RPMI7951 (cell line): ENCODE data around the gene WDR90. TPM values are rescaled to one million over a fixed set of nuclear protein-coding genes. Genes with fewer than 3 reads are reported as not detected.

Experiments
- DNase-seq: peaks from one replicate; pipeline ENCODE4 v3.0.0-alpha.2; 2012; ENCODE audit warnings: low read depth
- total RNA-seq: library from RNA; depleted of rRNA; stranded (reverse); fragments of >200 nt; shearing (Covaris generic); gene quantifications from 2 replicates; pipeline ENCODE4 v1.2.3, GENCODE V29; 2014

Gene WDR90
- total RNA-seq, 1 experiment from 2014 or later, result 7.3 TPM

GRCh38 chr16:638836-639235 is 10.3 kb upstream of the WDR90 start:
- DNase-seq, result no peak

GRCh38 chr16:640614-641013 is 8.6 kb upstream of the WDR90 start:
- no peak for DNase-seq

DNA sequence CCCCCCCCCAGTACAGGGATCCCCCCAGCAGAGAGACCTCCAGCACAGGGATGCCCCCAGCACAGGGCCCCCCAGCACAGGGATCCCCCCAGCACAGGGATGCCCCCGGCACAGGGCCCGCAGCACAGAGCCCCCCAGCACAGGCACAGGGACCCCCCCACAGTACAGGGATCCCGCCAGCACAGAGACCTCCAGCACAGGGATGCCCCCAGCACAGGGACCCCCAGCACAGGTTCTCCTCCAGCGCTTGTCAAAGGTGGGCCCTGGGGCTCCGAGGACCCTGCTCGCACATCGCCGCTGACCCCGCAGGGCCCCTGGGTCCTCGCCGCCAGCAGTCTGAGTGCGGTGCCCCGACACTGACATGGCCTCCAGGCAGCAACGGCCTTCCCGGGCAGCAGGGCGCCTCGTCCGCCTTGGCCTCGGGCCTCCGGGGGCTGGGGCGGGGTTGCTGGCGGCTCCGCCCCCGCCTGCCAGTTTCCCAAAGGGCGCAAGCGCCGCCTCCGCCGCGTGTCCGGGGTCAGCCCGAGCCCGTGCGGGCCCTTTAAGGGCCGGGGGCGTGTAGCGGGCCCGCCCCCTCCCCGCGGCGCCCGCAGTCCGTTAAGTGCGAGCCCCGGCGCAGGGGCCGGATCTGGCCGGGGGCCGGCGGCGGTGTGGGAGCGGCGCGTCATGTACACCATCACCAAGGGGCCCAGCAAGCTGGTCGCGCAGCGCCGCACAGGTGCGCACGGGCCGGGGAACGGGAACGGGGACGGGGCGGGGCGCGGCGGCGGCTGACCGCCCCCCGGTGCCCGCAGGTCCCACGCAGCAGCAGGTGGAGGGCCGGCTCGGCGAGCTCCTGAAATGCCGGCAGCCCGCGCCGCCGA is 7.6 kb upstream of the WDR90 start, which contains the start of gene MCRIP2:
TSS of gene MCRIP2 (plus strand) at position 503 of the 863 bp plus-strand sequence. CDS start at position 667, 164 bp downstream.
- peak; percentile 67 for DNase-seq

DNA sequence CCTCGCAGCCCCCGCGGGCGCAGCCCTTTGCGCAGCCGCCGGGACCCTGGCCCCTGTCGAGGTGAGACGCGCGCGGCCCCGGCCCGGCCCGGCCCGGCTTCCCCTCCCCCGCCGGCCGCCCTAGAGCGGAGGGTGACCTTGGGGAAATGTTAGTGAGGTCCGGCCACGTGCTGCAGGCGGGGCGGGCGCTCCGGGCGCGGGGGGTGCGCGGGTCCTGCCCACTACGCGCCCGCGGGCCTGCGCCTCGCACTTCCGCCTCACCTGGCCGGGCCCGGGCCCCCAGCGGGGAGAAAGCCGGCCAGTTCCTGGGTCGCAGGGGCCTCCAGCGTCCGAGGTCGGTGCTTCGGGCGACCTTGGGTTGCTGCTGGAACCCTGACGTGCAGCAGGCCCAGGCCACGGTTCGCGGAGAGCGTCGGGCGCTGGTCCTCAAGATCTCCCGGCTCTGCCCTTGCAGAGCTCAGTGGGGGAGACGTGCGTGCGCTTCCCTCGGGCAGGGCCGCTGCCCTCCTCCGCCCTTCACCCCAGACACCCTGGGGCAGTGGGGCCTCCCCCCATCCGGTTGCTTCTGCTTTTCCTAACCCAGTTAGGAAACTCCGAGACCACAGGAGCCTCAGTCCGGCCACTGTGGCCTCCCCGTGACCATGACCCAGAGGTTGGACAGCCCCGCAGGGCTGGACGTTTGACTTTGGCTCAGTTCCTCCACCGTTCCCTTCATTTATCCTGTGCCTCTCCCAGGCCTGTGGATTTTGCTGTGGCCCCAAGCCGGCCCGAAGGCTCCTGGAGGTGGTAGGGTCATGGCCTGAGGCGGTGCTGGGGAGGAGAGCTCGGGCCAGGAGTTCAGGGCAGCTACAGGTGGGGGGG is 6.7 kb upstream of the WDR90 start:
- peak; percentile 68 for DNase-seq

- DNase-seq, result no peak
These were observed 6.2 kb upstream of the WDR90 start for GRCh38 chr16:643050-643368.

DNA sequence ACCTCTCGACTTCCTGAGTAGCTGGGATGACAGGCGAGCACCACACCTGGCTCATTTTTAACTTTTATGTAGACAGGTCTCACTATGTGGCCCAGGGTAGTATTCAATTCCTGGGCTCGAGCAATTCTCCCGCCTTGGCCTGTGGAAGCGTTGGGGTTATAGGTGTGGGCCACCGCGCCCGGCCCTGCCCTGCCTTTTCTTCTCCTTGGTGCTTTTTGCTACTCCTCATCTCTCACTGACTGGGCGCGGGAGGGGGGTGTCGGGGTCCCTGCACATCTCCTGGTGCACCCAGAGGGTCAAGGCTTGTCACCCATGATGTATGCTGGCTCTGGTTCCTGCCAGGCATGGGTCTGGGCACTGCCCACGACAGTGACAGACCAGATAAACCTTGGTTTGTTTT is 4.6 kb upstream of the WDR90 start:
- no peak for DNase-seq

GRCh38 chr16:645852-646678 is 3.1 kb upstream of the WDR90 start:
- DNase-seq, result peak; percentile 15

GRCh38 chr16:646679-647172 is 2.4 kb upstream of the WDR90 start:
- DNase-seq, result no peak

DNA sequence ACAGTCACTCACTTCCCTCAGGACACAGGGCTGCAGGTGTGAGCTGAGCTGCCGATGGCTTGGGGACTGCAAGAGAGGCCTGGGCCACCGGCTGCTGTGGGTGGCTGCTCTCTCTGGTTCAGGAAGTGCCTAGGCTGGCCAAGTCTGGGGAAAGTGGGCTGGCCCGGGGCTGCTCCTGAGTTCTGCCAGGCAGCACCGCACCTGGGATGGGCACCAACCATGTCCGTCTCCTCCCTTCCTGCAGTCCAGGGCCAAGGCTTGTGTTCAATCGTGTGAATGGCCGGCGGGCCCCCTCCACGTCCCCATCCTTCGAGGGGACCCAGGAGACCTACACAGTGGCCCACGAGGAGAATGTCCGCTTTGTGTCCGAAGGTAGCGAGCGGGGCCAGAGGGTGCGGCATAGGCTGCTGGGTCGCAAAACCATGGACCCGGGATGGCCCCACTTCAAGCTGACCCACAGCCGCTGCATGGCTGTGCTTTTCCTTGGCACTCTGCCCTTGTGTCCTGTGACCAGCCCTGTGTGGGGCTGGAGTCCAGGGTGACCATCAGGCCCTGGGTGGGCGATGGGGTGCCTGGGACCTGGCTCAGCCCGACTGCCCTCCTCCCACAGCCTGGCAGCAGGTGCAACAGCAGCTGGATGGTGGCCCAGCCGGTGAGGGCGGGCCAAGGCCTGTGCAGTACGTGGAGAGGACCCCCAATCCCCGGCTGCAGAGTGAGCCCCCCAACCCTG is 1.8 kb upstream of the WDR90 start:
- DNase-seq, result no peak

GRCh38 chr16:648071-648780 is 939 bp upstream of the WDR90 start:
- DNase-seq, result peak; percentile 15

- DNase-seq, result no peak
These were observed 466 bp downstream of the WDR90 start for GRCh38 chr16:649631-650030.

GRCh38 chr16:651844-652243 is 2.7 kb downstream of the WDR90 start:
- DNase-seq, result no peak

DNA sequence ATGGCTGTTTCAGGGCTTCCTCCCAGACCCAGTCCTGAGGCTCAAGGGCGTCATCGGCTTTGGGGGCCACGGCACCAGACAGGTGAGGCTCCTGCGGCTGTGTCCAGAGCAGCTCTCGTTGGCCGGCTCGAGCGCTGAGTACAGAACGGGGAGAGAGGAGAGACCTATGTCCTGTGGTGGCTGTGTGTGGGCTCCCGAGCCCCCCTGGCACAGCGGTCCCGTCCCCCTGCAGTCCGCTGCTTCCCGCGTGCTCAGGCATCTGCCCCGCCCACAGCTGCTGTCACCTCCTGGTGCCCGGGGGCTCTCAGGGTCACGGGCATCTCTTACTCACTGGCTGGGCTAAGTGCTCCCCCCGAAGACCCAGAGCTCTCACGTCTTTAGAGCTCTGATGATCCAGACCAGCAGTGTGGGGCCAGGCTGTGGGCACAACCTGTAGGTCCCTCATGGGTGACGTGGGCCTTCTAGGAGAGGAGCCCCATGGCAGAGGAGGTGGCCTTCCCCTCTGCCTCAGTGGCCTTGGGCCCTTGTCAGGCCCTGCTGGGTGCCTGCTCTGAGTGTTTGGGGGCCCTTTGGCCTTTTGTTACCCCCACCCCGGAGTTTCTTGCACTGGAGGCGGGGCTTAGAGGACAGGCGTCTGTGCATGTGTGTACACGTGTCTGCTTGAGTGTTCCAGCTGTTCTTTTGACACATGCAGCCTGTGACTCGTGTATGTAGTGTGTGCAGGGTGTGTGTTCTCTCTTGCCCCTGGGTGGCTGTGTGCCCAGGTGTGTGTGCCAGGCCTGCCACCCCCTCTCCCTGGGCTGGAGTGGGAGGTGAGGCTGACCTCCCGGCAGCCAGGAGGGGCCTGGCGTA is 3.5 kb downstream of the WDR90 start:
- no peak for DNase-seq

DNA sequence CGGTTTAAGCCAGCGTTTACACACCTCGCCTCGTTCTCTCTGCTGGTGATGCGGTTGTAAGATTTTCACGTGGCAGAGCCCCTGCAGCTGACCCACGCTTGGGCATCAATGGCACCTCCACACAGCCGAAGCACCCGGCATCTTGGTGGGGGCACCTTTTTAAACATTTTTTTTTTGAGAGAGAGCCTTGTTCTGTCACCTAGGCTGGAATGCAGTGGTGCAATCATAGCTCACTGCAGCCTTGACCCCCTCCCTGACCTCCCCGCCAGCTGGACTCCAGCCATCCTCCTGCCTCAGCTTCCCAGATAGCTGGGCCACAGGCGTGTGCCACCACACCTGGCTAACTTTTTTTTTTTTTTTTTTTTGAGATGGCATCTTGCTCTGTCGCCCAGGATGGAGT is 4.9 kb downstream of the WDR90 start:
- no peak for DNase-seq

DNA sequence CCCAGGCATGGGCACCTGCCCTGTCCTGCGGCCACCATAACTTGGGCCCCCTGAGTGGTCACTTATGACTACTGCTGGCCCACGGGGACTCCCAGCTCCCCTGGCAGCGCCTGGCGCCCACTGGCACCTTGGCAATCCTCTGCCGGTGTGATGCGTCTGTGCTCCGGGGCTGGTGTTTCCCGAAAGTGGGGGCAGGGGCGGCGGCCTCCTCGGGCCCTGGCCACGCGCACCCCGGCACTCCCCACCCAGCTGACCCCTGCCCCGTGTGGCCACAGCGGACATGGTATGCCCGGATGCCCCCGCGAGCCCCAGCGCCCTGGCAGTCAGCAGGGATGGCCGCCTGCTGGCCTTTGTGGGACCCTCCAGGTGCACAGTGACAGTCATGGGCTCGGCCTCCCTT is 8.3 kb downstream of the WDR90 start:
- no peak for DNase-seq

- DNase-seq, result no peak
These were observed 9.8 kb downstream of the WDR90 start for GRCh38 chr16:658679-659571.

- no peak for DNase-seq
These were observed 10.5 kb downstream of the WDR90 start for GRCh38 chr16:659618-660017.

DNA sequence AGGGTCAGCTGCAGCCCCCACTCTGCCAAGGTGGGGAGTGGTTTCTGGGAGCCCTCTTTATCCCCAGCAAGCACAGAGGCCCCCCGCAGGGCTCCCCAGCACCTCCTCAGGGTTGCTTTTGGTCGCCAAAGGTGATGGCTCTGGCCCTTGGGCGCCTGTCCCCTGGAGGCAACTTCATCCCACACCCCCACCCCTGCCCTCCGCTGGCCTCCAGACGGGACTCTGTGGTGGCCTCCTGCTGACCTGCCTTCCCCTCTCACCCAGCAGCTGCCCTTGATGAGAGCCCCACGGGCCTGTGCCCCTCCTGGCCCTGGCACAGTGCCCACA is 10.9 kb downstream of the WDR90 start:
- no peak for DNase-seq
